ENCODE measurements around the gene TARS1. TPM values are rescaled to one million over a fixed set of nuclear protein-coding genes. Genes with fewer than 3 reads are reported as not detected.

TARS1 gene
- total and polyA plus RNA-seq, 8 donors: 25.5 to 158 (median 82.5) TPM

DNA sequence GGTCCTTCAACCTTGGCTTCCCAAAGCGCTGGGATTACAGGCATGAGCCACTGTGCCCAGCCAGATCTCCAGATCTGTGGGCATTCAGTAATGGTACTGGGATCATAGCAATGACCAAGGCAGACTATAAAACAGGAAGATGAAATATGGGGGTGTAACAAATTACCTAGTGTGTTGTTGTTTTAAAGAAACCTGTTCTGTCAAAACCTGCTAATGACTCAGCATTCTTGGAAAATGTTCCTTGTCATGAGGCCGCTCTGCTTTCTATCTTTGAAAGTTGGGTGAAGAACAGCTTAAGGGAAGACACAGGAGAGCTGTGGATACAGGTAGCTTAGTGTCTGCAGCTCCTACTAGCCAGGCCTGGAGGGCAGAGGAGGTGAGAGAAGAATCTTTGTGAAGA lies 19.4 kb downstream of the TARS1 start:
- DNase-seq: no peak
- Histone ChIP-seq H3K27ac (no peak overlapping the region), H3K27me3 (no peaks in the 10 kb centered on the region), H3K4me1 (peaks cover 0 to 9% (median 0%) of the 10 kb centered on the region in 4 donors), H3K9me3 (no peaks in the 10 kb centered on the region), H3K36me3 (peaks cover 75 to 100% (median 100%) of the 10 kb centered on the region in 4 donors), H3K4me3 (no peak overlapping the region)
- no peak for TF ChIP-seq POLR2A (IDR thresholded peaks at IDR 0.05)
- no peak for TF ChIP-seq POLR2AphosphoS5 (IDR thresholded peaks at IDR 0.05)
- no peak for TF ChIP-seq EP300 (IDR thresholded peaks at IDR 0.05)
- TF ChIP-seq, protein P1, sequence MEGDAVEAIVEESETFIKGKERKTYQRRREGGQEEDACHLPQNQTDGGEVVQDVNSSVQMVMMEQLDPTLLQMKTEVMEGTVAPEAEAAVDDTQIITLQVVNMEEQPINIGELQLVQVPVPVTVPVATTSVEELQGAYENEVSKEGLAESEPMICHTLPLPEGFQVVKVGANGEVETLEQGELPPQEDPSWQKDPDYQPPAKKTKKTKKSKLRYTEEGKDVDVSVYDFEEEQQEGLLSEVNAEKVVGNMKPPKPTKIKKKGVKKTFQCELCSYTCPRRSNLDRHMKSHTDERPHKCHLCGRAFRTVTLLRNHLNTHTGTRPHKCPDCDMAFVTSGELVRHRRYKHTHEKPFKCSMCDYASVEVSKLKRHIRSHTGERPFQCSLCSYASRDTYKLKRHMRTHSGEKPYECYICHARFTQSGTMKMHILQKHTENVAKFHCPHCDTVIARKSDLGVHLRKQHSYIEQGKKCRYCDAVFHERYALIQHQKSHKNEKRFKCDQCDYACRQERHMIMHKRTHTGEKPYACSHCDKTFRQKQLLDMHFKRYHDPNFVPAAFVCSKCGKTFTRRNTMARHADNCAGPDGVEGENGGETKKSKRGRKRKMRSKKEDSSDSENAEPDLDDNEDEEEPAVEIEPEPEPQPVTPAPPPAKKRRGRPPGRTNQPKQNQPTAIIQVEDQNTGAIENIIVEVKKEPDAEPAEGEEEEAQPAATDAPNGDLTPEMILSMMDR (IDR thresholded peaks at IDR 0.05): no peak
- intact Hi-C loops (cut with DNase I; ENCODE audit: low total_unique reads): no loop called here
- WGBS, 5 donors: 90 to 100% (median 96%) methylated on average over 2 of the region's 2 CpGs

DNA sequence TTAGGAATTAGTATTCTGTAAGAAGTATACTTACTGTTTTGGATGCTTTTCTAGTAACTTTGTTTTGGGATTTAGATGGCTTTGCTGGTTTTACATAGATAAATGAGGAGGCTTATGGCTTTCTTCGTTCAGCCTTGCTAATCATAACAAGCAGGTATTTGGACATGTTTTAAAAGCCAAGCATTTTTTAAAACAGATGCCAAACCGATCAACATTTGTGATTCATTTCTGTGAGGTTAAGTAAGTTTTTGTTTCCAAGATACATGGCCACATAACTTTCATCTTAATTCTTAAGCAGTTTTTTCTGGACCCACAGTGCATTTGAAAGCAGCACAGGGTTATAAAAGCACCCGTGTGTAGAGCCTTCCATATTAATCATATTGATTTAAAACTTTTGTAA lies 21.7 kb downstream of the TARS1 start:
- Histone ChIP-seq H3K36me3 (peaks cover 68 to 100% (median 100%) of the 10 kb centered on the region in 4 donors), H3K27ac (no peak overlapping the region), H3K27me3 (no peaks in the 10 kb centered on the region), H3K4me1 (no peaks in the 10 kb centered on the region), H3K4me3 (no peak overlapping the region), H3K9me3 (no peaks in the 10 kb centered on the region)
- WGBS, 5 donors: 59 to 85% (median 71%) methylated on average over 3 of the region's 3 CpGs
- intact Hi-C loops (cut with DNase I; ENCODE audit: low total_unique reads): no loop called here
- DNase-seq: no peak
- TF ChIP-seq, protein P1 (IDR thresholded peaks at IDR 0.05): no peak
- no peak for TF ChIP-seq POLR2A (IDR thresholded peaks at IDR 0.05)
- no peak for TF ChIP-seq POLR2AphosphoS5 (IDR thresholded peaks at IDR 0.05)
- TF ChIP-seq EP300 (IDR thresholded peaks at IDR 0.05): no peak

DNA sequence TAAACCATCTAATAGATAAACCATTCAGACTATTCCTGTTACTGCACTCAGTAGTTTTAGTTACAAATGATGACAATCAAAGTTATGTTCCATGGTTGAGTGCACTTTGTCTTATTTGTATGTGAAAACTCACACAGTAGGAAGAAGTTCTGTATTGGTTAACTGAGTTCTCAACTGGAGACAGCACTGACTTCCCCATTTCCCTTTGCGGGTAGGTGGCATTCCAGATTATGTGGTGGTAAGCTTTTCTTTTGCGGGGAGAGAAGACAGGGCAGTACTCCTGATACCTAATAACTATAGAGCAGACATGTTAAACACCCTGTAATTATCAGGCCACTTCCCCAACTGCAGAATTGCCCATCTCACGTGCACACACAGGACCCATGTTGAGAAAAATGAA lies 24.4 kb downstream of the TARS1 start:
- Histone ChIP-seq H3K4me1 (no peaks in the 10 kb centered on the region), H3K27ac (no peak overlapping the region), H3K4me3 (no peak overlapping the region), H3K27me3 (no peaks in the 10 kb centered on the region), H3K9me3 (no peaks in the 10 kb centered on the region), H3K36me3 (peaks cover 66 to 100% (median 100%) of the 10 kb centered on the region in 4 donors)
- DNase-seq: no peak
- no peak for TF ChIP-seq POLR2AphosphoS5 (IDR thresholded peaks at IDR 0.05)
- TF ChIP-seq, protein P1 (IDR thresholded peaks at IDR 0.05): no peak
- no peak for TF ChIP-seq POLR2A (IDR thresholded peaks at IDR 0.05)
- TF ChIP-seq EP300 (IDR thresholded peaks at IDR 0.05): no peak
- intact Hi-C loops (cut with DNase I; ENCODE audit: low total_unique reads): no loop called here
- WGBS, 5 donors: 93 to 100% (median 96%) methylated on average over 3 of the region's 3 CpGs

DNA sequence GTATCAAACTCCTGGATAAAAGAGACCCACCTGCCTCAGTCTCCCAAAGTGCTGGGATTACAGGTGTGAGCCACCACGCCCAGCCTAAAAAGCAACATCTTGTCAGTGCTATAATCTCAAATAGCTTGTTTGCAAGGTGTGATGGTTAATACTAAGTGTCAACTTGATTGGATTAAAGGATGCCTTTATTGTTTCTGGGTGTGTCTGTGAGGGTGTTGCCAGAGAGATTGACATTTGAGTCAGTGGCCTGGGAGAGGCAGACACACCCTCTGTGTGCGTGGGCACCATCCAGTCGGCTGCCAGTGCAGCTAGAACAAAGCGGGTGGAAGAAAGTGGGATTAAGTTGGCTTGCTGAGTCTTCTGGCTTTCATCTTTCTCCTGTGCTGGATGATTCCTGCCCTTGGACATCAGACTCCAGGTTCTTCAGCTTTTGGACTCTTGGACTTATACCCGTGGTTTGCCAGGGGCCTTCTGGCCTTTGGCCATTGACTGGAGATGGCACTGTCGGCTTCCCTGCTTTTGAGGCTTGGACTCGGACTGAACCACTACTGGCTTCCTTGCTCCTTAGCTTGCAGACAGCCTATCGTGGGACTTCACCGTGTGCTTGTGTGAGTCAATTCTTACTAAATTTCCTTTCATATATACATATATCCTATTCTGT lies 28.1 kb downstream of the TARS1 start:
- H3K4me3 ChIP-seq: no peak overlapping the region
- H3K27me3 ChIP-seq: no peaks in the 10 kb centered on the region
- H3K27ac ChIP-seq: no peak overlapping the region
- TF ChIP-seq POLR2A (IDR thresholded peaks at IDR 0.05) (no peak), POLR2AphosphoS5 (IDR thresholded peaks at IDR 0.05) (no peak), EP300 (IDR thresholded peaks at IDR 0.05) (no peak)
- TF ChIP-seq, protein P1 (IDR thresholded peaks at IDR 0.05): no peak
- no peaks in the 10 kb centered on the region for H3K4me1 ChIP-seq
- H3K36me3 ChIP-seq: peaks cover 48 to 99% (median 95%) of the 10 kb centered on the region in 4 donors
- no peak for DNase-seq
- intact Hi-C loops (cut with DNase I; ENCODE audit: low total_unique reads): no loop called here
- whole genome bisulfite sequencing, 5 donors: 78 to 83% (median 82%) methylated on average over 9 of the region's 9 CpGs
- H3K9me3 ChIP-seq: no peaks in the 10 kb centered on the region

Measured in stomach (tissue), 9 donors.